Measurements from ENCODE around the gene NRDC.

DNA sequence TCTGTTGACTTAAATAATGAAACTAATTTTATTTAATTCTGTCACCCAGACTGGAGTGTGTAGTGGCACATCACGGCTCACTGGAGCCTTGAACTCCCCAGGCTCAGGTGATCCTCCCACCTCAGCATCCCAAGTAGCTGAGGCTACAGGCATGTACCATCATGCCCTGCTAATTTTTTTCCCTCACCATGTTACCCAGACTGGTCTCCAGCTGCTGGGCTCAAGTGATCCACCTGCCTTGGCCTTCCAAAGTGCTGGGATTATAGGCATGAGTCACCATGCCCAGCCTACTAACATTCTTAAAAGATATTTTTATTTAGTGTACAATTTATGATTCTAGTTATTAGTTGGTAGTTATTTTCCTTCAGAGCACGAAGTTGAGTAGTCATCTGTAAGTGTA is 49.5 kb downstream of the NRDC start:
- TF ChIP-seq, protein P1, sequence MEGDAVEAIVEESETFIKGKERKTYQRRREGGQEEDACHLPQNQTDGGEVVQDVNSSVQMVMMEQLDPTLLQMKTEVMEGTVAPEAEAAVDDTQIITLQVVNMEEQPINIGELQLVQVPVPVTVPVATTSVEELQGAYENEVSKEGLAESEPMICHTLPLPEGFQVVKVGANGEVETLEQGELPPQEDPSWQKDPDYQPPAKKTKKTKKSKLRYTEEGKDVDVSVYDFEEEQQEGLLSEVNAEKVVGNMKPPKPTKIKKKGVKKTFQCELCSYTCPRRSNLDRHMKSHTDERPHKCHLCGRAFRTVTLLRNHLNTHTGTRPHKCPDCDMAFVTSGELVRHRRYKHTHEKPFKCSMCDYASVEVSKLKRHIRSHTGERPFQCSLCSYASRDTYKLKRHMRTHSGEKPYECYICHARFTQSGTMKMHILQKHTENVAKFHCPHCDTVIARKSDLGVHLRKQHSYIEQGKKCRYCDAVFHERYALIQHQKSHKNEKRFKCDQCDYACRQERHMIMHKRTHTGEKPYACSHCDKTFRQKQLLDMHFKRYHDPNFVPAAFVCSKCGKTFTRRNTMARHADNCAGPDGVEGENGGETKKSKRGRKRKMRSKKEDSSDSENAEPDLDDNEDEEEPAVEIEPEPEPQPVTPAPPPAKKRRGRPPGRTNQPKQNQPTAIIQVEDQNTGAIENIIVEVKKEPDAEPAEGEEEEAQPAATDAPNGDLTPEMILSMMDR (IDR thresholded peaks at IDR 0.05; ENCODE audit: low read length), result no peak
- TF ChIP-seq EZH2phosphoT487 (IDR thresholded peaks at IDR 0.05; ENCODE audit: low read length), result no peak
